Measurements from ENCODE around the gene FAM151B.

FAM151B gene

GRCh38 chr5:80584770-80585169, 96.9 kb downstream of the FAM151B start:
- Histone ChIP-seq H3K9me3 (no peaks in the 10 kb centered on the region), H3K4me3 (ENCODE audit: low read depth, low read length) (no peak overlapping the region), H3K36me3 (no peaks in the 10 kb centered on the region), H3K4me1 (no peaks in the 10 kb centered on the region), H3K27me3 (no peaks in the 10 kb centered on the region)
- TF ChIP-seq CTCF (IDR thresholded peaks at IDR 0.05; ENCODE audit: low read depth, low read length): no peak
- DNase-seq: no peak

GRCh38 chr5:80588858-80589540, 101.1 kb downstream of the FAM151B start:
- Histone ChIP-seq H3K27me3 (no peaks in the 10 kb centered on the region; the same call in 1 of the 2 replicates), H3K4me3 (ENCODE audit: low read depth, low read length) (no peak overlapping the region), H3K4me1 (no peaks in the 10 kb centered on the region), H3K36me3 (no peaks in the 10 kb centered on the region), H3K9me3 (no peaks in the 10 kb centered on the region)
- DNase-seq: no peak
- TF ChIP-seq CTCF (IDR thresholded peaks at IDR 0.05; ENCODE audit: low read depth, low read length): no peak

- Histone ChIP-seq H3K4me1 (no peaks in the 10 kb centered on the region), H3K36me3 (no peaks in the 10 kb centered on the region)
- TF ChIP-seq CTCF (IDR thresholded peaks at IDR 0.05; ENCODE audit: low read depth, low read length): no peak
These were observed 102.9 kb downstream of the FAM151B start for GRCh38 chr5:80590766-80591165.

GRCh38 chr5:80591352-80591751, 103.5 kb downstream of the FAM151B start:
- DNase-seq: no peak
- no peak overlapping the region for H3K4me3 ChIP-seq (ENCODE audit: low read depth, low read length)
- H3K4me1 ChIP-seq: no peaks in the 10 kb centered on the region
- H3K27me3 ChIP-seq: no peaks in the 10 kb centered on the region; the same call in 1 of the 2 replicates
- H3K9me3 ChIP-seq: no peaks in the 10 kb centered on the region
- H3K36me3 ChIP-seq: no peaks in the 10 kb centered on the region
- TF ChIP-seq CTCF (IDR thresholded peaks at IDR 0.05; ENCODE audit: low read depth, low read length): no peak

More at GRCh38 chr5:80590766-80591165, 102.9 kb downstream of the FAM151B start:
- DNase-seq: no peak
- no peak overlapping the region for H3K4me3 ChIP-seq (ENCODE audit: low read depth, low read length)
- no peaks in the 10 kb centered on the region for H3K9me3 ChIP-seq
- no peaks in the 10 kb centered on the region; the same call in 1 of the 2 replicates for H3K27me3 ChIP-seq

GRCh38 chr5:80592105-80592504, 104.2 kb downstream of the FAM151B start:
- no peak overlapping the region for H3K4me3 ChIP-seq (ENCODE audit: low read depth, low read length)
- no peak for DNase-seq

More at GRCh38 chr5:80592105-80592504, 104.2 kb downstream of the FAM151B start:
- no peak for TF ChIP-seq CTCF (IDR thresholded peaks at IDR 0.05; ENCODE audit: low read depth, low read length)
- no peaks in the 10 kb centered on the region for H3K9me3 ChIP-seq
- H3K4me1 ChIP-seq: no peaks in the 10 kb centered on the region
- H3K36me3 ChIP-seq: no peaks in the 10 kb centered on the region
- no peaks in the 10 kb centered on the region; the same call in 1 of the 2 replicates for H3K27me3 ChIP-seq

Measured in BE2C (cell line).